Neural cell (in vitro differentiated cells): ENCODE data around the gene AARS1.
"Not testable (repeated sequence)": the region's sequence is repeated elsewhere in the genome, so short reads cannot be mapped to it uniquely, and the experiment has no call there.

ENCODE experiments used
- CTCF ChIP-seq: fragments of 450-650 bp; IDR thresholded peaks from 2 replicates; pipeline ENCODE4 v1.5.1; 2014; ENCODE audit warnings: antibody characterized with exemption, mild to moderate bottlenecking, moderate library complexity; ENCODE audit not compliant: poor library complexity, severe bottlenecking
- REST ChIP-seq: IDR thresholded peaks from 2 replicates; pipeline ENCODE4 v1.6.1; 2012; ENCODE audit warnings: borderline replicate concordance

GRCh38 chr16:70267922-70268321 lies 21.4 kb downstream of the AARS1 start:
- not testable (repeated sequence) for TF ChIP-seq CTCF, REST
